ENCODE data around the gene CGB3. TPM values are rescaled to one million over a fixed set of nuclear protein-coding genes. Genes with fewer than 3 reads are reported as not detected.

CGB3 gene
- total RNA-seq, 1 donor from 2014 or later: not detected

DNA sequence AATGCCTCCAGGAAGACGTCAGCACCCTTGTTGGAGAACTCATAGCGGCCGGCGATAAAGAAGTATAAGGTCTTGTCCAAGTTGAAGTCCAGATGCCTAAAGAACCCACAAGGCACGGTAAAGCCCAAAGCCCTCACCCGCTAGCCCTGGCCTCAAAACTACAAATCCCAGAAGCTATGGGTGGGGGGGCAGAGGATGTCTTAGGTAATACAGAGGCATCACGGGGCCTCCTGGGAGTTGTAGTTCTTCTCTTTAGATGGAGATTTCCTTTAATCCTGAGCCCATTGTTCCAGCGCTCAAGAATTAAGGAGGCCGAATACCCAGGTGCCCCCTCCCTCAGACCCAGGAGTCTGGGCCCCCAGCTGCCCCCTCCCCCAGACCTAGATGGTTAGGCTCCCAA, 41.9 kb downstream of the CGB3 start:
- intact Hi-C loops (cut with micrococcal nuclease): no loop called here
- no peaks in the 10 kb centered on the region for H3K27me3 Mint-ChIP-seq
- H3K9me3 Mint-ChIP-seq: no peaks in the 10 kb centered on the region
- H3K36me3 Mint-ChIP-seq (ENCODE audit: low read depth): peaks cover 51% of the 10 kb centered on the region
- no peak overlapping the region for H3K4me3 Mint-ChIP-seq
- H3K27ac Mint-ChIP-seq: no peak overlapping the region
- DNase-seq (no peak), ATAC-seq (ENCODE audit: low read depth) (no peak)
- H3K4me1 Mint-ChIP-seq: peaks cover 9% of the 10 kb centered on the region
- TF ChIP-seq, protein P1, sequence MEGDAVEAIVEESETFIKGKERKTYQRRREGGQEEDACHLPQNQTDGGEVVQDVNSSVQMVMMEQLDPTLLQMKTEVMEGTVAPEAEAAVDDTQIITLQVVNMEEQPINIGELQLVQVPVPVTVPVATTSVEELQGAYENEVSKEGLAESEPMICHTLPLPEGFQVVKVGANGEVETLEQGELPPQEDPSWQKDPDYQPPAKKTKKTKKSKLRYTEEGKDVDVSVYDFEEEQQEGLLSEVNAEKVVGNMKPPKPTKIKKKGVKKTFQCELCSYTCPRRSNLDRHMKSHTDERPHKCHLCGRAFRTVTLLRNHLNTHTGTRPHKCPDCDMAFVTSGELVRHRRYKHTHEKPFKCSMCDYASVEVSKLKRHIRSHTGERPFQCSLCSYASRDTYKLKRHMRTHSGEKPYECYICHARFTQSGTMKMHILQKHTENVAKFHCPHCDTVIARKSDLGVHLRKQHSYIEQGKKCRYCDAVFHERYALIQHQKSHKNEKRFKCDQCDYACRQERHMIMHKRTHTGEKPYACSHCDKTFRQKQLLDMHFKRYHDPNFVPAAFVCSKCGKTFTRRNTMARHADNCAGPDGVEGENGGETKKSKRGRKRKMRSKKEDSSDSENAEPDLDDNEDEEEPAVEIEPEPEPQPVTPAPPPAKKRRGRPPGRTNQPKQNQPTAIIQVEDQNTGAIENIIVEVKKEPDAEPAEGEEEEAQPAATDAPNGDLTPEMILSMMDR (IDR thresholded peaks at IDR 0.05): no peak
- POLR2A ChIA-PET: interaction anchor here (0.6 to 2.0 kb wide), 2 partner anchors 11 to 68 kb away, joined by 5 to 10 read pairs; partner anchors contain the start of genes GYS1 and RUVBL2
- CTCF ChIA-PET: no interaction called here

DNA sequence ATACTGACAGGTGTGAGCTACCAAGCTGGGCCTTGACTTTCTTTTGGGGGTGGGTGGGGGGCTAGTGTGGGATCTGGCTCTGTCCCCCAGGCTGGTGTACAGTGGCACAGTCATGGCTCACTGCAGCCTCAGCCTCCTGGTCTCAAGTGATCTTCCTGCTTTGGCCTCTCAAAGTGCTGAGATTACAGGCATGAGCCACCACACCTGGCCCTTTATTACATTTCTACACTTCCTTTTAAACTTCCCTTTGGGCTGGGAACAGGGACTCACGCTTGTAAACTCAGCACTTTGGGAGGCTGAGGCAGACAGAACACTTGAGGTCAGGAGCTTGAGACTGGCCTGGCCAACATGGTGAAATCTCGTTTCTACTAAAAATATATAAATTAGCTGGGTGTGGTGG, 47.1 kb downstream of the CGB3 start:
- ChIA-PET CTCF (interaction anchor here (1.4 to 1.5 kb wide), 2 partner anchors 134 to 182 kb away, joined by 3 to 5 read pairs; no protein-coding TSS in a partner anchor), POLR2A (interaction anchor here (0.5 to 2.6 kb wide), 3 partner anchors 10 to 138 kb away, joined by 4 to 15 read pairs (median 8); partner anchors contain the start of gene FTL)
- TF ChIP-seq, protein P1 (IDR thresholded peaks at IDR 0.05): no peak
- Mint-ChIP-seq H3K36me3 (ENCODE audit: low read depth) (peaks cover 37% of the 10 kb centered on the region), H3K27ac (no peak overlapping the region), H3K27me3 (no peaks in the 10 kb centered on the region), H3K9me3 (no peaks in the 10 kb centered on the region), H3K4me1 (peaks cover 8% of the 10 kb centered on the region), H3K4me3 (no peak overlapping the region)
- DNase-seq (no peak), ATAC-seq (ENCODE audit: low read depth) (no peak)
- intact Hi-C loops (cut with micrococcal nuclease): no loop called here

DNA sequence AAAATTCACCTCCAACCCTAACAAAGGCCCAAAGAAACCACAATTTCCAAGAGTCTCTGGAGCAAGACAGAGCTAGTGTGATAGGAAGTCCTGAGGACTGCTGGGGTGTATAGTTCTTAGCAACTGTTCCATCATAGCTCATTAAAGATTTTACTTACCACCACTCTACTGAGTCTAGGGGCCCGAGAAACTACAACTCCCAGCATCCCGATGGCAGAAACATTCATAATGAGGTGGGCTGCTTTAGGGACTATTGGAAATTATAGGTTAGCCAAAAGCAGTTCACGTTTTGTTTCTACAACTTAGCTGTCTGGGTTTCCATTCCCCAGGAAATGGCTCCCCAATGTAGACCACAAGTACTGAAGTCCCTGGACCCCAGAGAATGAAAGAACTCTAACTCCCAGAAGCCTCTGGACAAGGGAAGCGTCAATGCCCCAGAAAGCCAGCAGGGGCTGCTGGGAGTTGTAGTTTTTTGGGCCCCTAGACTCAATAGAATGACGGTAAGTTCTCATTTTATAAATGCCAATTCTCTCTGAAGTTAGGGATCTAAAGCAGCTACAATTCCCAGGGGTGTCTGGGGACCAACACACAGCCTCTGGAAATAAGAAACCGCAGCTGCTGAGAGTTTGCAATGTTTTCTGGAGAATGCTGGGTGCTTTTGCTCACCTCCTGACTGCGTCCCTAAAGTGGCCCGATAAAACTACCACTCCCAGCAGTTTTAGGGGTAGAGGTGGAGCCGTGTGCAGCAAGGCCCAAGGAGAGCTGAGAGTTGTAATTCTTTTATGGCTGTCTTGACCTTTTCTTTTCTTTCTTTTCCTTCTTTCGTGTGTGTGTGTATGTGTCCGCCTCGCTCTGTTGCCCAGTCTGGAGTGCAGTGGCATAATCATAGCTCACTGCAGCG, 47.9 kb downstream of the CGB3 start:
- peak; percentile 64 for ATAC-seq (ENCODE audit: low read depth)
- no peak overlapping the region for H3K27ac Mint-ChIP-seq

More for the DNA sequence above, 47.9 kb downstream of the CGB3 start:
- Mint-ChIP-seq H3K4me1 (peaks cover 8% of the 10 kb centered on the region), H3K36me3 (ENCODE audit: low read depth) (peaks cover 29% of the 10 kb centered on the region), H3K9me3 (no peaks in the 10 kb centered on the region), H3K4me3 (no peak overlapping the region), H3K27me3 (no peaks in the 10 kb centered on the region)
- intact Hi-C loops (cut with micrococcal nuclease): loop anchor here (1.0 kb wide), 2 partner anchors 11 to 17 kb away; partner anchors contain the start of genes FTL, GYS1 and RUVBL2
- DNase-seq: no peak
- ChIA-PET CTCF (interaction anchor here (0.6 to 1.5 kb wide), 2 partner anchors 133 to 188 kb away, joined by 3 to 5 read pairs; no protein-coding TSS in a partner anchor), POLR2A (interaction anchor here (0.5 to 2.6 kb wide), 9 partner anchors 10 to 339 kb away, joined by 3 to 15 read pairs (median 6); partner anchors contain the start of genes FTL, GYS1, NUCB1 and RUVBL2)
- TF ChIP-seq, protein P1 (IDR thresholded peaks at IDR 0.05): no peak

Other genes starting within 250 kb of the CGB3 start
- 44.0 and 47.8 TPM in 2 replicates for gene BCAT2, start 213.3 kb downstream of the CGB3 start, total RNA-seq
- gene HSD17B14, start 187.8 kb downstream of the CGB3 start, total RNA-seq: 2.6 and 2.8 TPM in 2 replicates
- gene PLEKHA4, start 155.7 kb downstream of the CGB3 start, total RNA-seq: 5.7 and 6.4 TPM in 2 replicates
- 115 and 123 TPM in 2 replicates for gene PPP1R15A, start 151.9 kb downstream of the CGB3 start, total RNA-seq
- not detected in 2 replicates for gene TULP2, start 125.6 kb downstream of the CGB3 start, total RNA-seq
- gene NUCB1, start 124.0 kb downstream of the CGB3 start, total RNA-seq: 116 and 126 TPM in 2 replicates
- gene DHDH, start 90.6 kb downstream of the CGB3 start, total RNA-seq: not detected in 2 replicates
- gene BAX, start 69.5 kb downstream of the CGB3 start, total RNA-seq: 111 and 129 TPM in 2 replicates
- 888 and 935 TPM in 2 replicates for gene FTL, start 59.0 kb downstream of the CGB3 start, total RNA-seq
- gene GYS1, start 31.0 kb downstream of the CGB3 start, total RNA-seq: 50.7 and 52.7 TPM in 2 replicates
- gene RUVBL2, start 30.4 kb downstream of the CGB3 start, total RNA-seq: 75.6 and 79.4 TPM in 2 replicates
- gene LHB, start 7.2 kb downstream of the CGB3 start, total RNA-seq: not detected in 2 replicates
- gene CGB2, start 7.6 kb upstream of the CGB3 start, total RNA-seq: not detected in 2 replicates
- gene CGB1, start 12.6 kb upstream of the CGB3 start, total RNA-seq: not detected in 2 replicates
- not detected in 2 replicates for gene CGB5, start 19.5 kb upstream of the CGB3 start, total RNA-seq
- not detected in 2 replicates for gene CGB8, start 24.8 kb upstream of the CGB3 start, total RNA-seq
- gene CGB7, start 33.4 kb upstream of the CGB3 start, total RNA-seq: not detected in 2 replicates
- gene NTF4, start 40.5 kb upstream of the CGB3 start, total RNA-seq: not detected in 2 replicates
- not detected in 2 replicates for gene KCNA7, start 48.4 kb upstream of the CGB3 start, total RNA-seq
- 268 and 298 TPM in 2 replicates for gene SNRNP70, start 61.1 kb upstream of the CGB3 start, total RNA-seq
- gene LIN7B, start 90.0 kb upstream of the CGB3 start, total RNA-seq: 3.6 and 4.4 TPM in 2 replicates
- gene C19orf73, start 94.8 kb upstream of the CGB3 start, total RNA-seq: 0.98 and 1.0 TPM in 2 replicates
- 1.2 and 3.6 TPM in 2 replicates for gene PPFIA3, start 95.2 kb upstream of the CGB3 start, total RNA-seq
- gene HRC, start 131.1 kb upstream of the CGB3 start, total RNA-seq: not detected in 2 replicates
- not detected in 2 replicates for gene TRPM4, start 133.5 kb upstream of the CGB3 start, total RNA-seq